Tibial artery (tissue), 4 donors: ENCODE data around the gene ADAMTS18.
"Not testable (repeated sequence)": the region's sequence is repeated elsewhere in the genome, so short reads cannot be mapped to it uniquely, and the experiment has no call there.

Experiments
- DNase-seq, 2 donors: peaks; one replicate each; pipeline ENCODE4 v3.0.0-alpha.2; 2019
- H3K27ac ChIP-seq, 2 donors: fragments of 200-600 bp; sonication (generic) in 1 of 2; 1 replicate in 1 of 2; 2 replicates in 1 of 2; pipeline ENCODE4 v1.5.1; 2018 to 2019; ENCODE audit warnings: mild to moderate bottlenecking in 1 of 2
- H3K27me3 ChIP-seq, 2 donors: fragments of 200-600 bp; sonication (generic) in 1 of 2; one replicate each; pipeline versions ENCODE4 v1.5.1 to v1.6.0; 2016 to 2019
- H3K36me3 ChIP-seq, 3 donors: fragments of 200-600 bp; sonication (generic) in 2 of 3; one replicate each; pipeline ENCODE4 v1.5.1; 2016 to 2019; ENCODE audit warnings: mild to moderate bottlenecking in 2 of 3
- H3K4me1 ChIP-seq, 4 donors: fragments of 200-600 bp; sonication (generic) in 2 of 4; 1 replicate in 3 of 4; 2 replicates in 1 of 4; pipeline ENCODE4 v1.5.1; 2016 to 2019
- H3K4me3 ChIP-seq, 2 donors: fragments of 200-600 bp; sonication (generic) in 1 of 2; 1 replicate in 1 of 2; 2 replicates in 1 of 2; pipeline ENCODE4 v1.5.1; 2018 to 2019; ENCODE audit warnings: mild to moderate bottlenecking in 2 of 2
- H3K9me3 ChIP-seq, 3 donors: fragments of 200-600 bp; sonication (generic) in 1 of 3; one replicate each; pipeline ENCODE4 v1.5.1; 2016 to 2019
- intact Hi-C: fragments of 100-400 bp; cut with DNase I; formaldehyde crosslinking; loops from one replicate; pipeline ENCODE4 v1.15.0; 2023; ENCODE audit warnings: low total_unique reads
- TF ChIP-seq, protein P1 (sequence below), 2 experiments: fragments of 200-600 bp in 1 of 2; fragments of 450-650 bp in 1 of 2; IDR thresholded peaks; one replicate each; pipeline ENCODE4 v1.5.1; 2017 to 2019; ENCODE audit warnings: antibody characterized with exemption in 2 of 2, mild to moderate bottlenecking in 1 of 2, moderate library complexity in 1 of 2

ADAMTS18 gene

DNA sequence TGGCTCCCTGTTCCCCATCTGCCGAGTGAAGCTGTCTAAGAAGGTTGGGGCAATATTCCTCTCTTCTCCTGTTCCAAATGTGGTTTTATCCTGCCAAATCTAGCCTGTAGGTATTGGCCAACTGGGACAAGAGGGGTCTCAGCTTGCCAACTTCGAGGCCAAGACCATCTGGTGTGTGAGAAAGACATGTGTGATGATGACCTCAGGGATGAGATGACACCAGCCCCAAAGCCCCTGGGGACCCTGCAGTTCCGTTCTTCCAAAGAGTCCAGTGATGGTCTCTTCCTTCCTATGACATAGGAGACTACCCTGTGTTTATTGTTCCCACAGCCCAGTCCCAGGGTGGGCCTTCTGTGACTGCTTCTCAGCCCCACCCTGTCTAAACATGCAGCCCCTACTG is 34.8 kb upstream of the ADAMTS18 start:
- TF ChIP-seq, protein P1, sequence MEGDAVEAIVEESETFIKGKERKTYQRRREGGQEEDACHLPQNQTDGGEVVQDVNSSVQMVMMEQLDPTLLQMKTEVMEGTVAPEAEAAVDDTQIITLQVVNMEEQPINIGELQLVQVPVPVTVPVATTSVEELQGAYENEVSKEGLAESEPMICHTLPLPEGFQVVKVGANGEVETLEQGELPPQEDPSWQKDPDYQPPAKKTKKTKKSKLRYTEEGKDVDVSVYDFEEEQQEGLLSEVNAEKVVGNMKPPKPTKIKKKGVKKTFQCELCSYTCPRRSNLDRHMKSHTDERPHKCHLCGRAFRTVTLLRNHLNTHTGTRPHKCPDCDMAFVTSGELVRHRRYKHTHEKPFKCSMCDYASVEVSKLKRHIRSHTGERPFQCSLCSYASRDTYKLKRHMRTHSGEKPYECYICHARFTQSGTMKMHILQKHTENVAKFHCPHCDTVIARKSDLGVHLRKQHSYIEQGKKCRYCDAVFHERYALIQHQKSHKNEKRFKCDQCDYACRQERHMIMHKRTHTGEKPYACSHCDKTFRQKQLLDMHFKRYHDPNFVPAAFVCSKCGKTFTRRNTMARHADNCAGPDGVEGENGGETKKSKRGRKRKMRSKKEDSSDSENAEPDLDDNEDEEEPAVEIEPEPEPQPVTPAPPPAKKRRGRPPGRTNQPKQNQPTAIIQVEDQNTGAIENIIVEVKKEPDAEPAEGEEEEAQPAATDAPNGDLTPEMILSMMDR (IDR thresholded peaks at IDR 0.05): no peak
- intact Hi-C loops: no loop called here
- no peak for DNase-seq

DNA sequence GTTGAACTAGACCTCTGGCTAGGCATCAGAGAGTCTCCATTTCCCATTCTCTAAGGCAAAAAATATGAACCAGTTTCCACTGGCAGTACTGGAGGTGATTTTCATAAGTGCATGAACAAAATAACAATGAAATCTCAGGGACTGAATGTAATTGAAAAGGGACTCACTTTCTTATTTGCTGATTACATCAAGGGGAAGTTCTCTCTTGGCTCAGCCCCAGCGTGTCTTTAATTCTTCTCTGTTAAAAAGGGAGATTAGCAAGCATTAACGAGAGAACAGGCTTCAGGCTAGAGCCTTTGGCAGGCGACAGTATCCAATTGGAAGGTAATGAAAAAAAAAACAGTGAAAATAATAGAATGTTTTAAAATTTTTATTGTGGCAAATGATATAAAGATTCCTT is 34.0 kb upstream of the ADAMTS18 start:
- intact Hi-C loops: no loop called here
- Histone ChIP-seq H3K36me3 (no peaks in the 10 kb centered on the region), H3K4me3 (no peak overlapping the region), H3K27ac (no peak overlapping the region), H3K4me1 (no peaks in the 10 kb centered on the region), H3K9me3 (no peaks in the 10 kb centered on the region), H3K27me3 (peaks cover 0 to 3% of the 10 kb centered on the region in 2 donors)
- DNase-seq: no peak
- TF ChIP-seq, protein P1 (IDR thresholded peaks at IDR 0.05): no peak

More for the DNA sequence above, 34.8 kb upstream of the ADAMTS18 start:
- H3K27ac ChIP-seq: no peak overlapping the region
- H3K4me1 ChIP-seq: no peaks in the 10 kb centered on the region
- no peaks in the 10 kb centered on the region for H3K36me3 ChIP-seq
- H3K9me3 ChIP-seq: no peaks in the 10 kb centered on the region
- H3K27me3 ChIP-seq: peaks cover 0 to 3% of the 10 kb centered on the region in 2 donors
- no peak overlapping the region for H3K4me3 ChIP-seq

DNA sequence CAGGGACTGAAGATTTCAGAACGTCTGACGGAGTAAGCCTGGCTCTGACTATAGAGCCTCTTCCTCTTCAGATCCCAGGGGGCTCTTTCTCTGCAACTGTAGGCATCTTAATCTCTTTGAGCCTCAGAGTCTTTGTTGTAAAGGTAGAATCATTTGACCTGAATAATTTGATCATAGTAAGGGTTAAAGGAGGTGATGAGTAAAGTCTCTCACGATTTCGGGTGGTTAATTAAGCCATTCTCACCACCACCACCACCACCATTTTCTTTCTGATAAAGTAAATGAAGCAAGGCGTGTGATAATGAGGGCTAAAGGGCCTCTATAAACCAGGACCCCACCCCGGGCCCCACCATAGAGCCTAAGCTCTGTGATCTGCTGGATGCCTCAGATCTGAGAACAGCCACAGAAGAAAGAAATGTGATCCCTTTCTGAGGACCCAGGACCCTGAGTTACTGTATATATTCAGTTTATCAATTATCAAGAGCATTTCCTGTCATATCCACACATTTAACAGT is 33.0 kb upstream of the ADAMTS18 start:
- intact Hi-C loops: no loop called here
- TF ChIP-seq, protein P1 (IDR thresholded peaks at IDR 0.05): no peak
- no peak for DNase-seq
- H3K27me3 ChIP-seq: peaks cover 0 to 3% of the 10 kb centered on the region in 2 donors
- H3K27ac ChIP-seq: no peak overlapping the region
- no peak overlapping the region for H3K4me3 ChIP-seq
- H3K4me1 ChIP-seq: no peaks in the 10 kb centered on the region
- H3K9me3 ChIP-seq: no peaks in the 10 kb centered on the region
- no peaks in the 10 kb centered on the region for H3K36me3 ChIP-seq

DNA sequence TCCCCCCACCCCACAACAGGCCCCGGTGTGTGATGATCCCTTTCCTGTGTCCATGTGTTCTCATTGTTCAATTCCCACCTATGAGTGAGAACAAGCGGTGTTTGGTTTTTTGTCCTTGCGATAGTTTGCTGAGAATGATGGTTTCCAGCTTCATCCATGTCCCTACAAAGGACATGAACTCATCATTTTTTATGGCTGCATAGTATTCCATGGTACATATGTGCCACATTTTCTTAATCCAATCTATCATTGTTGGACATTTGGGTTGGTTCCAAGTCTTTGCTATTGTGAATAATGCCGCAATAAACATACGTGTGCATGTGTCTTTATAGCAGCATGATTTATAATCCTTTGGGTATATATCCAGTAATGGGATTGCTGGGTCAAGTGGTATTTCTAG is 28.8 kb upstream of the ADAMTS18 start:
- H3K4me1 ChIP-seq, H3K9me3 ChIP-seq, H3K4me3 ChIP-seq, intact Hi-C loops, H3K27ac ChIP-seq, H3K36me3 ChIP-seq, DNase-seq, H3K27me3 ChIP-seq: not testable (repeated sequence)

DNA sequence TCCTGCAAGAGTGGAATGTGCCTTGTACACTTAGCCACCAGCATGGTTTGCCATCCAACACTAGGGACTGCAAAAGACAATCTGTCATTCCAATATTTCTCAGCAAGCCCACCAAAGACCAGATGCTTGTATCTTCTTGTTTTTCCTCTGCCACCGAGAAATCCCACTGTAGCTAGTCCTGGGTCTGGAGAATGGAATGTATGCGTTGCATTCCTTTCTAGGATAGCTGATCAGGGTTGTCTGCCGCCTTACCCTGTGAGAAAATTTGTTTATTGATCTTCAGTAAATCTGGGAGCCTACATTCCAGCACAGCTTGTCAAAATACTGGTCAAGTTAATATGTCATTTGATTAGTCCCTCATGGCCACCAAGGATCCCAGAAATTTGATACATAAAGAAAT is 28.1 kb upstream of the ADAMTS18 start:
- Histone ChIP-seq H3K9me3 (no peaks in the 10 kb centered on the region), H3K36me3 (no peaks in the 10 kb centered on the region), H3K27ac (no peak overlapping the region), H3K4me3 (no peak overlapping the region), H3K4me1 (no peaks in the 10 kb centered on the region), H3K27me3 (no peaks in the 10 kb centered on the region)
- intact Hi-C loops: no loop called here
- TF ChIP-seq, protein P1 (IDR thresholded peaks at IDR 0.05): no peak
- no peak for DNase-seq

DNA sequence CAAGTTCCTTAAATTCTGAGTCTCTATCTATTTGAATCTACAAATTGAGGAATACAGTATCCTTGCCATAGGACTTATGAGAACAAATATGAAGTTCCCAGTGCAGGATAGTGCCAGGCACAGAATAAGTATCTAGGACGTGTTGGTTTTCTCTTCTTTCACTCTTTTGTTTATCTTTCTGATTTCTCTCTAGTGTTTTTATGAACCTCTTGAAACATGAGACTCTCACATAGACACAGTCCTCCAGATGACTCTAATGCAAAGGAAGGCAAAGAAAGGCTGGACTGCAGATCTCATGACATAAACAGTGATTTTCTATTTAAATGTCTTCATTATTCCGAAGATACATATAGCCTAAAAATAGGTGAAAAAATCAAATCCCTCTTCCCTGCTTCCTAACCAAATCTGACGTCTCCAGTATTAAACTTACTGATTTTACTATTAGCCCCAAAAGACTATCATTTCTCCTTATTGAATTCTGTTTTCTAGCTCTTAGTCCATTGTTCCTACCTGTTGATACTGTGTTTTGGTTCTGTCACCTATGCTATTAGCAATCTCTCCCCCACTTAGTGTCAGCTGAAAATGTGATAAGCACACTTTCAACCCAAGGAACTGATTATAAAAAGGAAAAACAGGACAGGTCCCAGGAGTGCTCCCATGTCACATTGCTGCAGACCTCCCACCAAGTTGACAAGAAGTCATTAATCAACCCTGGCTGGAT is 24.9 kb upstream of the ADAMTS18 start:
- Histone ChIP-seq H3K27ac (no peak overlapping the region), H3K9me3 (no peaks in the 10 kb centered on the region), H3K27me3 (no peaks in the 10 kb centered on the region), H3K36me3 (no peaks in the 10 kb centered on the region), H3K4me1 (no peaks in the 10 kb centered on the region), H3K4me3 (no peak overlapping the region)
- TF ChIP-seq, protein P1 (IDR thresholded peaks at IDR 0.05): no peak
- intact Hi-C loops: no loop called here
- no peak for DNase-seq
